ENCODE results near the gene BPIFB6. TPM values are rescaled to one million over a fixed set of nuclear protein-coding genes. Genes with fewer than 3 reads are reported as not detected.

Gene BPIFB6
- total and polyA plus RNA-seq, 7 experiments from 2014 or later, result not detected

DNA sequence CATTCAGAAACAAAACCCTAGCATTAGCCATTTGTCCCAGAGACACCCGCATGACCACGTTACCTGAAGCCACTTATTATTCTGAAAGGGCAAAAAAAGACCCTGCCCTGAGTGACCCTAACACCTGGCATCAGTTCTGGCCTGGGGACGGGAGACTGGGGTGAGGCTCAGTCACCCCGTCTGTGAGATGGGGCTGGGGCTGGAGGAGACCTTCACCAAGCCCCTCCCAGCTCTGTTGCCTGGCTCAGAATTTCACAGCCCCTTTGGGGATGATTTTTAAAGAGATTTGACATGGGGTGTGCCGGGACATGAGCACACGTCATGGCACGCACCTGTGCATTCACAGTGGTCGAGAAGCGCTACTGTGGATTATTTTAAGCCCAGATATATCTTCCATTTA is 1.4 kb upstream of the BPIFB6 start:
- ATAC-seq, result no peak
- POLR2A ChIA-PET, result no interaction called here

DNA sequence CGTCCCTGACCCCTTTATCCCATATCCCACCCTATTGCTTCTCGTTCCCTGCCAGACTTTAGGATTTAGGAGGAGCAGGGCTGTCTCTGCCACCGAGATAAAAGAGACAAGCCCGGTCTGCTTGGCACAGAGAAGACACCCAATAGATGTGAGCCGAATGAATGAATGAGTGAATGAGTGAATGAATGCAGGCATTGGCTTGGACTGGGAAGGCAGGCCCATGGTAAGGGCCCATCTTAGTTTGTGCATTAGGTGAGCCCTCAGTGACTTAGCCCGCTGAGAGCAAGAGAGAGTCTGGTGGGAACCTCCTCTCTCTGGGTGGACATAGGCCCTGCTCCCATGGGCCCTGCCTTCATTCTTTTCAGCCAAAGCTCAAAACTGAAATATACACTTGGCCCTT is 879 bp upstream of the BPIFB6 start:
- CTCF ChIA-PET, result no interaction called here
- Histone ChIP-seq H3K4me1 (ENCODE audit: control insufficient read depth in 2 of 2, insufficient read depth in 2 of 2, low read length in 2 of 2) (no peaks in the 10 kb centered on the region), H3K27ac (ENCODE audit: low read depth, low read length) (no peak overlapping the region), H3K27me3 (ENCODE audit: control insufficient read depth in 2 of 2, insufficient read depth in 2 of 2, low read length in 2 of 2) (no peaks in the 10 kb centered on the region), H3K9me3 (ENCODE audit: control insufficient read depth in 2 of 3, low read length in 3 of 3) (peaks cover 0 to 10% (median 0%) of the 10 kb centered on the region in 3 experiments), H3K4me3 (ENCODE audit: low read length) (no peak overlapping the region), H3K36me3 (ENCODE audit: control insufficient read depth in 2 of 3, insufficient read depth in 3 of 3, low read length in 3 of 3) (no peaks in the 10 kb centered on the region)
- Mint-ChIP-seq H3K27me3 (no peaks in the 10 kb centered on the region), H3K4me3 (no peak overlapping the region), H3K36me3 (peaks cover 0 to 9% (median 3%) of the 10 kb centered on the region in 5 donors), H3K27ac (no peak overlapping the region), H3K9me3 (peaks cover 0 to 17% (median 6%) of the 10 kb centered on the region in 11 donors), H3K4me1 (peaks cover 0 to 5% (median 0%) of the 10 kb centered on the region in 7 donors)
- no peak for DNase-seq
- intact Hi-C loops (cut with micrococcal nuclease), result no loop called here
- POLR2A ChIA-PET, result no interaction called here
- no peak for ATAC-seq

More for the DNA sequence above, 1.4 kb upstream of the BPIFB6 start:
- Mint-ChIP-seq H3K4me1 (peaks cover 0 to 5% (median 0%) of the 10 kb centered on the region in 7 donors), H3K27me3 (no peaks in the 10 kb centered on the region), H3K27ac (no peak overlapping the region), H3K9me3 (peaks cover 0 to 17% (median 6%) of the 10 kb centered on the region in 11 donors), H3K36me3 (peaks cover 0 to 9% (median 3%) of the 10 kb centered on the region in 5 donors), H3K4me3 (no peak overlapping the region)
- no peaks in the 10 kb centered on the region for H3K4me1 ChIP-seq (ENCODE audit: control insufficient read depth in 2 of 2, insufficient read depth in 2 of 2, low read length in 2 of 2)
- no peak overlapping the region for H3K4me3 ChIP-seq (ENCODE audit: low read length)
- H3K36me3 ChIP-seq (ENCODE audit: control insufficient read depth in 2 of 3, insufficient read depth in 3 of 3, low read length in 3 of 3), result no peaks in the 10 kb centered on the region
- peaks cover 0 to 10% (median 0%) of the 10 kb centered on the region in 3 experiments for H3K9me3 ChIP-seq (ENCODE audit: control insufficient read depth in 2 of 3, low read length in 3 of 3)
- intact Hi-C loops (cut with micrococcal nuclease), result no loop called here
- DNase-seq, result no peak
- no peaks in the 10 kb centered on the region for H3K27me3 ChIP-seq (ENCODE audit: control insufficient read depth in 2 of 2, insufficient read depth in 2 of 2, low read length in 2 of 2)
- H3K27ac ChIP-seq (ENCODE audit: low read depth, low read length), result no peak overlapping the region
- CTCF ChIA-PET, result no interaction called here

DNA sequence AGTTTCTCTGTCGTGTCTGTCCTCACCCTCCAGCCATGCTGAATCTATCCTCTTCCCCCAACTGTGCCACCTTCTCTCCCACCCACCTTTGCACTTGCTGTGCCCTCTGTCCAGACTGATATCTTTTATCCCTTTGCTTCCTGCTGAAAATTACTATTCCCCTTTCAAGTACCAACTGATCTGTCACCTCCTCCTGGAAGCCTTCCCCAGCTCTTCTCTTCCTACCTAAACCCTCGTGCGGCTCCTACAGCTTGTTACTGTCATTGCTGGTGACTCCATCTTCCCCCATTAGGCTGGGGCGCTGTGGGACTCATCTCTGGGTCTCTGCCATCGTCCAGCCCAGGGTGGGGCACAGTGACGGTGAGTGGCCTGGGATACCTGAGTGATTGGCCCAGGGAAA is 1.1 kb downstream of the BPIFB6 start:
- peaks cover 0 to 17% (median 6%) of the 10 kb centered on the region in 11 donors for H3K9me3 Mint-ChIP-seq
- peaks cover 0 to 9% (median 3%) of the 10 kb centered on the region in 5 donors for H3K36me3 Mint-ChIP-seq
- no peaks in the 10 kb centered on the region for H3K36me3 ChIP-seq (ENCODE audit: control insufficient read depth in 2 of 3, insufficient read depth in 3 of 3, low read length in 3 of 3)
- no peaks in the 10 kb centered on the region for H3K27me3 ChIP-seq (ENCODE audit: control insufficient read depth in 2 of 2, insufficient read depth in 2 of 2, low read length in 2 of 2)
- ATAC-seq (no peak), DNase-seq (no peak)
- peak overlapping the region in 1 of 9 donors; percentile 12 for H3K27ac Mint-ChIP-seq
- peaks cover 0 to 5% (median 0%) of the 10 kb centered on the region in 7 donors for H3K4me1 Mint-ChIP-seq
- ChIA-PET CTCF (no interaction called here), POLR2A (interaction anchor here (0.5 kb wide), 1 partner anchor 42 kb away, joined by 3 read pairs; no protein-coding TSS in a partner anchor)
- H3K9me3 ChIP-seq (ENCODE audit: control insufficient read depth in 2 of 3, low read length in 3 of 3), result peaks cover 0 to 10% (median 0%) of the 10 kb centered on the region in 3 experiments
- H3K4me3 Mint-ChIP-seq, result no peak overlapping the region
- no peaks in the 10 kb centered on the region for H3K4me1 ChIP-seq (ENCODE audit: control insufficient read depth in 2 of 2, insufficient read depth in 2 of 2, low read length in 2 of 2)
- no peak overlapping the region for H3K27ac ChIP-seq (ENCODE audit: low read depth, low read length)
- intact Hi-C loops (cut with micrococcal nuclease), result no loop called here
- no peak overlapping the region for H3K4me3 ChIP-seq (ENCODE audit: low read length)
- H3K27me3 Mint-ChIP-seq, result no peaks in the 10 kb centered on the region

GRCh38 chr20:33033381-33033780 is 1.9 kb downstream of the BPIFB6 start:
- no peak overlapping the region for H3K27ac Mint-ChIP-seq
- peaks cover 0 to 9% (median 3%) of the 10 kb centered on the region in 5 donors for H3K36me3 Mint-ChIP-seq
- no peaks in the 10 kb centered on the region for H3K36me3 ChIP-seq (ENCODE audit: control insufficient read depth in 2 of 3, insufficient read depth in 3 of 3, low read length in 3 of 3)
- H3K9me3 ChIP-seq (ENCODE audit: control insufficient read depth in 2 of 3, low read length in 3 of 3), result peaks cover 0 to 10% (median 0%) of the 10 kb centered on the region in 3 experiments
- peaks cover 0 to 12% (median 0%) of the 10 kb centered on the region in 7 donors for H3K4me1 Mint-ChIP-seq
- H3K27ac ChIP-seq (ENCODE audit: low read depth, low read length), result no peak overlapping the region
- ChIA-PET POLR2A (no interaction called here), CTCF (no interaction called here)
- DNase-seq (no peak), ATAC-seq (no peak)
- no peak overlapping the region for H3K4me3 ChIP-seq (ENCODE audit: low read length)
- H3K4me1 ChIP-seq (ENCODE audit: control insufficient read depth in 2 of 2, insufficient read depth in 2 of 2, low read length in 2 of 2), result no peaks in the 10 kb centered on the region
- peaks cover 3 to 17% (median 6%) of the 10 kb centered on the region in 11 donors for H3K9me3 Mint-ChIP-seq
- intact Hi-C loops (cut with micrococcal nuclease), result no loop called here
- peaks cover 0 to 3% (median 0%) of the 10 kb centered on the region in 5 donors for H3K27me3 Mint-ChIP-seq
- no peaks in the 10 kb centered on the region for H3K27me3 ChIP-seq (ENCODE audit: control insufficient read depth in 2 of 2, insufficient read depth in 2 of 2, low read length in 2 of 2)
- H3K4me3 Mint-ChIP-seq, result no peak overlapping the region

- Histone ChIP-seq H3K4me1 (ENCODE audit: control insufficient read depth in 2 of 2, insufficient read depth in 2 of 2, low read length in 2 of 2) (no peaks in the 10 kb centered on the region), H3K9me3 (ENCODE audit: control insufficient read depth in 2 of 3, low read length in 3 of 3) (peaks cover 0 to 10% (median 0%) of the 10 kb centered on the region in 3 experiments), H3K27me3 (ENCODE audit: control insufficient read depth in 2 of 2, insufficient read depth in 2 of 2, low read length in 2 of 2) (no peaks in the 10 kb centered on the region), H3K4me3 (ENCODE audit: low read length) (no peak overlapping the region), H3K36me3 (ENCODE audit: control insufficient read depth in 2 of 3, insufficient read depth in 3 of 3, low read length in 3 of 3) (no peaks in the 10 kb centered on the region), H3K27ac (ENCODE audit: low read depth, low read length) (no peak overlapping the region)
- intact Hi-C loops (cut with micrococcal nuclease), result no loop called here
- H3K4me1 Mint-ChIP-seq, result peaks cover 0 to 12% (median 0%) of the 10 kb centered on the region in 7 donors
- POLR2A ChIA-PET, result no interaction called here
- CTCF ChIA-PET, result no interaction called here
- no peak for ATAC-seq
- peaks cover 3 to 17% (median 6%) of the 10 kb centered on the region in 11 donors for H3K9me3 Mint-ChIP-seq
- DNase-seq, result no peak
- H3K36me3 Mint-ChIP-seq, result peaks cover 0 to 9% (median 3%) of the 10 kb centered on the region in 5 donors
- peaks cover 0 to 3% (median 0%) of the 10 kb centered on the region in 5 donors for H3K27me3 Mint-ChIP-seq
- peak overlapping the region in 1 of 9 donors; percentile 15 for H3K27ac Mint-ChIP-seq
- no peak overlapping the region for H3K4me3 Mint-ChIP-seq
Measured at GRCh38 chr20:33034115-33034514, 2.7 kb downstream of the BPIFB6 start.

- Mint-ChIP-seq H3K27me3 (peaks cover 0 to 3% (median 0%) of the 10 kb centered on the region in 5 donors), H3K27ac (no peak overlapping the region), H3K36me3 (peaks cover 0 to 9% (median 3%) of the 10 kb centered on the region in 5 donors), H3K9me3 (peaks cover 3 to 17% (median 6%) of the 10 kb centered on the region in 11 donors), H3K4me3 (no peak overlapping the region), H3K4me1 (peaks cover 0 to 12% (median 0%) of the 10 kb centered on the region in 7 donors)
- Histone ChIP-seq H3K27me3 (ENCODE audit: control insufficient read depth in 2 of 2, insufficient read depth in 2 of 2, low read length in 2 of 2) (no peaks in the 10 kb centered on the region), H3K36me3 (ENCODE audit: control insufficient read depth in 2 of 3, insufficient read depth in 3 of 3, low read length in 3 of 3) (no peaks in the 10 kb centered on the region), H3K27ac (ENCODE audit: low read depth, low read length) (no peak overlapping the region), H3K4me3 (ENCODE audit: low read length) (no peak overlapping the region), H3K4me1 (ENCODE audit: control insufficient read depth in 2 of 2, insufficient read depth in 2 of 2, low read length in 2 of 2) (no peaks in the 10 kb centered on the region), H3K9me3 (ENCODE audit: control insufficient read depth in 2 of 3, low read length in 3 of 3) (peaks cover 0 to 10% (median 0%) of the 10 kb centered on the region in 3 experiments)
- DNase-seq, result no peak
- no peak for ATAC-seq
- CTCF ChIA-PET, result no interaction called here
- intact Hi-C loops (cut with micrococcal nuclease), result no loop called here
- POLR2A ChIA-PET, result no interaction called here
Measured at GRCh38 chr20:33034901-33035492, 3.5 kb downstream of the BPIFB6 start.

- ChIA-PET POLR2A (no interaction called here), CTCF (no interaction called here)
- peaks cover 3 to 14% (median 6%) of the 10 kb centered on the region in 11 donors for H3K9me3 Mint-ChIP-seq
- no peak overlapping the region for H3K4me3 ChIP-seq (ENCODE audit: low read length)
- H3K4me3 Mint-ChIP-seq, result no peak overlapping the region
- no peak overlapping the region for H3K27ac ChIP-seq (ENCODE audit: low read depth, low read length)
- intact Hi-C loops (cut with micrococcal nuclease), result no loop called here
- no peak for DNase-seq
- H3K36me3 ChIP-seq (ENCODE audit: control insufficient read depth in 2 of 3, insufficient read depth in 3 of 3, low read length in 3 of 3), result no peaks in the 10 kb centered on the region
- no peak for ATAC-seq
- H3K27me3 ChIP-seq (ENCODE audit: control insufficient read depth in 2 of 2, insufficient read depth in 2 of 2, low read length in 2 of 2), result no peaks in the 10 kb centered on the region
- peaks cover 0 to 15% (median 0%) of the 10 kb centered on the region in 7 donors for H3K4me1 Mint-ChIP-seq
- H3K27me3 Mint-ChIP-seq, result peaks cover 0 to 3% (median 0%) of the 10 kb centered on the region in 5 donors
- H3K4me1 ChIP-seq (ENCODE audit: control insufficient read depth in 2 of 2, insufficient read depth in 2 of 2, low read length in 2 of 2), result no peaks in the 10 kb centered on the region
- H3K27ac Mint-ChIP-seq, result no peak overlapping the region
- peaks cover 0 to 10% (median 0%) of the 10 kb centered on the region in 3 experiments for H3K9me3 ChIP-seq (ENCODE audit: control insufficient read depth in 2 of 3, low read length in 3 of 3)
- peaks cover 0 to 8% (median 3%) of the 10 kb centered on the region in 5 donors for H3K36me3 Mint-ChIP-seq
Measured at GRCh38 chr20:33037456-33037855, 6.0 kb downstream of the BPIFB6 start.

Measured in naive thymus-derived CD4-positive, alpha-beta T cell (primary cell).